GM18502 (cell line): ENCODE results near the gene FGD6.
"Not testable (repeated sequence)": the region's sequence is repeated elsewhere in the genome, so short reads cannot be mapped to it uniquely, and the experiment has no call there.

Experiments used
- ATAC-seq: cut with Tn5 transposase; IDR thresholded peaks from one replicate; pipeline ENCODE4 v1.9.1; 2021; ENCODE audit warnings: mild to moderate bottlenecking; ENCODE audit not compliant: unreplicated experiment, poor library complexity

FGD6 gene

DNA sequence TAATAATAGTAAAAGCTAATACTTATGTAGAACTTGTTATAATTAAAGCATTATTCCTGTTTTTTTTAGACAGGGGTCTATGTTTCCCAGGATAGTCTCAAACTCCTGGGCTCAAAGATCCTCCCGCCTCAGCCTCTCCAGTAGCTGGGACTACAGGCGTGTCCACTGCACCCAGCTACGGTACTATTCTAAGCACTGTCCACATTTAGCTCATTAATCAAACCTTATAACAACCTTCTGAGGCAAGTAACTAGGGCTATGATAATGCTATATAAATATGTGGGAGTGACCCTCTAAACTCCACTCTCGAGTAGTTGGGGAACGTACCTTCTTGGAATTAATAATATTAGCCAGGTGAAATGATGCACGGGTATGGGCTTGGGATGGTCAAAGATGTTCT is 83.2 kb downstream of the FGD6 start:
- ATAC-seq, result no peak

DNA sequence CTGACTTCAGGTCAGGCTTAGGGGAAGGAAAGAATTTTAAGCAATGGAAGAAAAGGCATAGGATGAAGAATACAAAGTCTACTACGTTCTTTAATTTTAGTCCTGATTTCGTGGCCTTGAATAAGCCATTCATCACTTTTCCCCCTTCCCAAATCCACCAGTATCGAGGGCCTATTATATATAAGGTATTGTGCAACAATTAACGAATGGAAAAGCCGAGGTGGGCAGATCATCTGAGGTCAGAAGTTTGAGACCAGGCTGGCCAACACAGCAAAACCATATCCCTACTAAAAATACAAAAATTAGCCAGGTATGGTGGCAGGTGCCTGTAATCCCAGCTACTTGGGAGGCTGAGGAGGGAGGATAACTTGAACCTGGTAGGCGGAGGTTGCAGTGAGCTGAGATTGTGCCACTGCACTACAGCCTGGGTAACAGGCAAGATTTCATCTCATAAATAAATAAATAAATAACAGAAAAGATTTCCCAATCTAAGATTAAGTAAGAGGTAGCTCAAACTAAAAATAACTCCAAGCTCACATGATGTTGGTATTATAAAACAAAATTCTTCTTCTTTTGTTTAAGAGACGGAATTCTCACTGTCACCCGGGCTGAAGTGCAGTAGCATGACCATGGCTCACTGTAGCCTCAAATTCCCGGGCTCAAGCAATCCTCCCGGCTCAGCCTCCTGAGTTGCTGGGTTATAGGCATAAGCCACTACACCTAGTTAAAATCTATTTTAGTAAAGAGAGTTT is 85.5 kb downstream of the FGD6 start:
- ATAC-seq, result no peak

- no peak for ATAC-seq
Measured at GRCh38 chr12:95130096-95130495, 87.2 kb downstream of the FGD6 start.

DNA sequence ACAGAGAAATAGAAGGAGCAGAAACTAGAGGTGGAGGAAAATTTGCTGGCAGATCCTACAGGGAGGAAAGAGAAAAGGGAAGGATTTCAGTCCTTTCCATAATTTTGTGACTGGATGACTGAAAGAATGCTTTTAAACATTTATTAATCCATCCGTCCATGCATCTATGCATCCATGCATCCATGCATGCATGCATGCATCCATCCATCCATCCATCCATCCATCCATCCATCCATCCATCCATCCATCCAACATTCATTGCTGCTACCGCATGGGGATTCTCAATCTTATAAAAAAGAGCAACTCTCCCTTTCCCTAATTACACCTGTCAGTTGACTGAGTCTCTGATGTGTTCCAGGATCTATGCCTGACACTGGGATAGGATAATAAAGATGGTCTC is 88.2 kb downstream of the FGD6 start:
- ATAC-seq, result no peak

DNA sequence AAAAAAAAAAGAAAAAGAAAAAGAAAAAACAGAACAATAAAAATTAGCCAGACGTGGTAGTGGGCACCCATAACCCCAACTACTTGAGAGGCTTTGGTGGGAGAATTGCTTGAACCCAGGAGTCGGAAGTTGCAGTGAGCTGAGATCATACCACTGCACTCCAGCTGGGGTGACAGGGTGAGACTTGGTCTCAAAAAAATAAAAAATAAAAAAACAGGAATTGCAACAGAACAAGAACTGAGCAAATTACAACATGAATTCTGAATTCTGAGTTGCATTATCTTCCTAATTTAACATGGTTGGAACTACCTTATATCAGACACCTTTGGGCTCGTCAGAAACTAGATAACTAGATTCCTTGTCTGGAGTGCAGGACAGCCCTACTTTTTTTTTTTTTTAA is 90.5 kb downstream of the FGD6 start:
- ATAC-seq, result no peak

DNA sequence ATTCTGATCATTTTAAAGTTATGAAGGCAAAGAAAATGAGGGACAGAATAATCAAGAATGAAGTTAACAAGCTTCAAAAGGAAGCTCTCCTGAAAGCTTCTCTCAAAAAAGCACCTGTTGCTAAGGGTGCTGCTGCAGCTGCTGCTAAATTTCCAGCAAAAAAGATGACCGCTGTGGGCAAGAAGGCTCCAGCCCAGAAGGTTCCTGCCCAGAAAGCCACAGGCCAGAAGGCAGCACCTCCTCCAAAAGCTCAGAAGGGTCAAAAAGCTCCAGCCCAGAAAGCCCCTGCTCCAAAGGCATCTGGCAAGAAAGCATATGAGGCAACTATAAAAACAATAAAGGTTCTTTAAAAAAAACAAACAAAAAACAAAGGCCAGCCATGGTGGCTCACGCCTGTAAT is 91.2 kb downstream of the FGD6 start:
- ATAC-seq, result no peak

GRCh38 chr12:95124106-95124505 is 93.2 kb downstream of the FGD6 start:
- ATAC-seq, result no peak

DNA sequence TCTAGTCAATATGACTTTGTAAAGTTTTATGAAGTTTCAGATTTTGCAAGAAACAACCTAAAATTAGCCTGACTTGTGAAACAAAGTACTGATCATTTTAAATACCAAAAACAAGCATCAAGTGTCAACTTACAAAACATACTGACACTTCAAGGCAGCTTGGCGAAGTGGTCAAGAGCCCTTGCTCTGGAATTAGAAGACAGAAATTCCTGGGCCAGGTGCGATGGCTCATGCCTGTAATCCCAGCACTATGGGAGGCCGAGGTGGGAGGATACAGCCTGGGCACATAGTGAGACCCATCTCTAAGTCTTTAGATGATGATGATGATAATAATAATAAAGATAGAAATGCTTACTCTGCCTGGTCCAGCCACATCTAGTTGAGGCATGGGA is 98.5 kb downstream of the FGD6 start:
- no peak for ATAC-seq

DNA sequence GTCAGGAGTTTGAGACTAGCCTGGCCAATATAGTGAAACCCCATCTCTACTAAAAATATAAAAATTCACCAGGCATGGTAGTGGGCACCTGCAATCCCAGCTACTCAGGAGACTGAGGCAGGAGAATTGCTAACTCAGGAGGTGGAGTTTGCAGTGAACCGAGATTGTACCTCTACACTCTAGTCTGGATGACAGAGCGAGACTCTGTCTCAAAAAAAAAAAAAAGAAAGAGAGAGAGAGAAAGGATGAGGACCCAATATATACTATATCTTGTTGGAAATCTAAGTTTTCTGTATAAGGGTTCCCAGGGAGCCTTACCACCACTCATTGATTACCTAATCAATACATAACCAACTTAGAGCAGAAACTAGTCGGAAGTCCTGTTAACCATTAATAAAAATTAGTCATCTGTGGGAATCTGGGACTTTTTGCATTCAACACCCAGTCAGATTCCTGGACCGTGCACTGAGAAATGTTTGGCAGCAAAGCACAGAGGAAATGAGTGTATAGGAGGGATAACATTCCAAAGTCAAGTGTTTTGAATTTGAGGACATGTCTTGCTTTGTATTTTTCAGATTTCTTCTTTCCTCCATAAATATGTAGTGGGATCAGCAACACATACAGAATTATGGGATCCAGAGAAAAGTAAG is 99.0 kb downstream of the FGD6 start:
- ATAC-seq, result no peak

- ATAC-seq, result peak; percentile 87
Measured at GRCh38 chr12:95117178-95117599, 100.1 kb downstream of the FGD6 start.

- ATAC-seq, result peak; percentile 74
Measured at GRCh38 chr12:95116773-95117172, 100.5 kb downstream of the FGD6 start.

DNA sequence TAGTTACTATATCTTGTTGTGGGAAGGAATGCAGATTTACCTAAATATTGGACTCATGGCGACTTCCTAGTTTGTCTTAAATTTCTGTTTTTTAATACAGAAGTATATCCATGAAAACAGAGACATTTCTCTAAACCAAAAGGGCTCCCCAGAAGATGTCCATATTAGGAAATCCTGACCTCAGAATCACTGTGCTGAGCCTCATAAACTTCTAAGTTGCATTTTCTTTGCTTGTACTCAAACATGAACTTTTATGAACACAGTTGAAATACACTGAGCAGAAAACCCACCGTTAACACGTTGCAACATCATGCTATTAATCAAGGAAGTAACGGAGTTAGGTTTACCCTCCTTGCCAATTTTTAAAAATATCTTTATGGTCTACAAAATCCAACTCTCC is 100.9 kb downstream of the FGD6 start:
- ATAC-seq, result no peak

GRCh38 chr12:95115641-95116040 is 101.6 kb downstream of the FGD6 start:
- no peak for ATAC-seq

GRCh38 chr12:95114766-95115405 is 102.4 kb downstream of the FGD6 start:
- no peak for ATAC-seq

GRCh38 chr12:95107362-95107761 is 109.9 kb downstream of the FGD6 start:
- no peak for ATAC-seq

- no peak for ATAC-seq
Measured at GRCh38 chr12:95105540-95105939, 111.7 kb downstream of the FGD6 start.

GRCh38 chr12:95104919-95105452 is 112.3 kb downstream of the FGD6 start:
- no peak for ATAC-seq

DNA sequence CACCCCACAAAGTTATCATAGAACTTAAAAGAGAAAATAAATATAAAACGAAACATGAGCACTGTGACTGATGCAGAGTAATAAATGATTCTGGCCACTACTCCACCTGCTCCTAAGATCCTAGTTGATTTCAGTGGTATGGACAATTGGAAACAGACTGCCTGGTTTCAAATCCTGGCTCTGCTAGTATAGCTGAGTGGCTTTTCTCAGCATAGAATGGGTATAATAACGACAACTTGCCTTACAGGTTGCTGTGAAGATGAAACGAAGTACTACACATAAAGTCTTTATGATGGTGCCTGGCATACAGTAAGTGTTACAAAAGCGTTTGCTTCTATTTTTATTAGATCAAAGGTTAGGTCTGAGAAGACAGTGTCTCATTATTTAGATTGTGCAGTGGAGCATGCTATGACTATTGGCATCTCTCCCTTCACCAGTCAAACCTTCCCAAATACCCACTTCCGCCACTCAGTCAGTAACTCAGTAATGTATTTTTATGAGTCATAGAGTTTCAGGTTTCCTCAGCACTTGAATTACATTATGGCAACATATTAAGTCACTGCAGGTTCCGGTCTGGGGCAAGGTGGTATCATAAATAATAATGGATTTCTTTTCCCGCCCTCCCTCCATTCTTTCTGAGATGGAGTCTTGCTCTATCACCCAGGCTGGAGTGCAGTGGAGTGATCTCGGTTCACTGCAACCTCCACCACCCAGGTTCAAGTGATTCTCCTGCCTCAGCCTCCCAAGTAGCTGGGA is 114.2 kb downstream of the FGD6 start:
- ATAC-seq, result peak; percentile 97

GRCh38 chr12:95101957-95102356 is 115.3 kb downstream of the FGD6 start:
- not testable (repeated sequence) for ATAC-seq
